Measurements from ENCODE around the gene MAP2K4. TPM values are rescaled to one million over a fixed set of nuclear protein-coding genes. Genes with fewer than 3 reads are reported as not detected.

MAP2K4 gene
- total RNA-seq, 1 donor from 2014 or later = 35.4 TPM

- Mint-ChIP-seq H3K4me1 (ENCODE audit: low read depth, unreplicated experiment) (no peaks in the 10 kb centered on the region), H3K9me3 (ENCODE audit: unreplicated experiment) (no peaks in the 10 kb centered on the region), H3K4me3 (ENCODE audit: unreplicated experiment) (no peak overlapping the region), H3K27me3 (ENCODE audit: unreplicated experiment) (no peaks in the 10 kb centered on the region), H3K27ac (ENCODE audit: unreplicated experiment) (no peak overlapping the region), H3K36me3 (ENCODE audit: unreplicated experiment) (no peaks in the 10 kb centered on the region)
- DNase-seq = no peak
- TF ChIP-seq CTCF (IDR thresholded peaks at IDR 0.05; ENCODE audit: partially characterized antibody, unreplicated experiment) = no peak
These were observed 158.1 kb downstream of the MAP2K4 start for GRCh38 chr17:12178644-12179330.

GRCh38 chr17:12180644-12181261 is 160.1 kb downstream of the MAP2K4 start:
- no peak overlapping the region for H3K4me3 Mint-ChIP-seq (ENCODE audit: unreplicated experiment)
- H3K27me3 Mint-ChIP-seq (ENCODE audit: unreplicated experiment) = no peaks in the 10 kb centered on the region
- no peaks in the 10 kb centered on the region for H3K36me3 Mint-ChIP-seq (ENCODE audit: unreplicated experiment)
- no peaks in the 10 kb centered on the region for H3K4me1 Mint-ChIP-seq (ENCODE audit: low read depth, unreplicated experiment)
- no peak overlapping the region for H3K27ac Mint-ChIP-seq (ENCODE audit: unreplicated experiment)
- no peak for DNase-seq
- no peaks in the 10 kb centered on the region for H3K9me3 Mint-ChIP-seq (ENCODE audit: unreplicated experiment)
- TF ChIP-seq CTCF (IDR thresholded peaks at IDR 0.05; ENCODE audit: partially characterized antibody, unreplicated experiment) = peak; percentile 86

- DNase-seq = no peak
- Mint-ChIP-seq H3K27me3 (ENCODE audit: unreplicated experiment) (no peaks in the 10 kb centered on the region), H3K27ac (ENCODE audit: unreplicated experiment) (no peak overlapping the region), H3K4me1 (ENCODE audit: low read depth, unreplicated experiment) (no peaks in the 10 kb centered on the region), H3K4me3 (ENCODE audit: unreplicated experiment) (no peak overlapping the region), H3K36me3 (ENCODE audit: unreplicated experiment) (peaks cover 8% of the 10 kb centered on the region), H3K9me3 (ENCODE audit: unreplicated experiment) (no peaks in the 10 kb centered on the region)
- no peak for TF ChIP-seq CTCF (IDR thresholded peaks at IDR 0.05; ENCODE audit: partially characterized antibody, unreplicated experiment)
These were observed 167.0 kb downstream of the MAP2K4 start for GRCh38 chr17:12187658-12188057.

- no peaks in the 10 kb centered on the region for H3K4me1 Mint-ChIP-seq (ENCODE audit: low read depth, unreplicated experiment)
- H3K27ac Mint-ChIP-seq (ENCODE audit: unreplicated experiment) = no peak overlapping the region
- H3K27me3 Mint-ChIP-seq (ENCODE audit: unreplicated experiment) = peaks cover 1% of the 10 kb centered on the region
- no peak overlapping the region for H3K4me3 Mint-ChIP-seq (ENCODE audit: unreplicated experiment)
- DNase-seq = no peak
- TF ChIP-seq CTCF (IDR thresholded peaks at IDR 0.05; ENCODE audit: partially characterized antibody, unreplicated experiment) = no peak
- H3K36me3 Mint-ChIP-seq (ENCODE audit: unreplicated experiment) = peaks cover 8% of the 10 kb centered on the region
- no peaks in the 10 kb centered on the region for H3K9me3 Mint-ChIP-seq (ENCODE audit: unreplicated experiment)
These were observed 172.6 kb downstream of the MAP2K4 start for GRCh38 chr17:12193144-12193735.

Small RNA genes lying within 50 kb of the gene (microRNA-seq; reads per million reads assigned to microRNA genes)
- 25,703 reads per million, percentile 99 among the genes with 10 or more reads in this experiment for gene MIR744 (ENCODE audit: unreplicated experiment)

Other genes with a start within 250 kb of the MAP2K4 start
- 4.0 TPM for gene ZNF18, start 23.4 kb upstream of the MAP2K4 start, total RNA-seq (ENCODE audit: unreplicated experiment)